ENCODE measurements around the gene GGT1. TPM values are rescaled to one million over a fixed set of nuclear protein-coding genes. Genes with fewer than 3 reads are reported as not detected.
A peak's percentile ranks its signal among the peaks of the same experiment; 100 is the strongest.

The GGT1 gene
- polyA plus RNA-seq, 1 experiment: 4.8 TPM

GRCh38 chr22:24584166-24584790, 18.7 kb upstream of the GGT1 start:
- H3K9me3 ChIP-seq (ENCODE audit: control insufficient read depth, insufficient read depth, low read length): no peaks in the 10 kb centered on the region
- no peak for DNase-seq (ENCODE audit: low read depth, low spot score)
- H3K27me3 ChIP-seq (ENCODE audit: control insufficient read depth, insufficient read depth, low read length): no peaks in the 10 kb centered on the region
- ChIA-PET CTCF (interaction anchor here (1.1 kb wide), 1 partner anchor 51 kb away, joined by 3 read pairs; no protein-coding TSS in a partner anchor), POLR2A (interaction anchor here (1.1 kb wide), 1 partner anchor 29 kb away, joined by 5 read pairs; the partner anchor contains the start of gene GUCD1)
- peak overlapping the region; percentile 52 for H3K27ac ChIP-seq (ENCODE audit: low read depth, low read length)
- no peak for TF ChIP-seq CTCF (IDR thresholded peaks at IDR 0.05; ENCODE audit: low read depth, low read length)
- H3K4me3 ChIP-seq (ENCODE audit: low read depth, low read length): no peak overlapping the region

DNA sequence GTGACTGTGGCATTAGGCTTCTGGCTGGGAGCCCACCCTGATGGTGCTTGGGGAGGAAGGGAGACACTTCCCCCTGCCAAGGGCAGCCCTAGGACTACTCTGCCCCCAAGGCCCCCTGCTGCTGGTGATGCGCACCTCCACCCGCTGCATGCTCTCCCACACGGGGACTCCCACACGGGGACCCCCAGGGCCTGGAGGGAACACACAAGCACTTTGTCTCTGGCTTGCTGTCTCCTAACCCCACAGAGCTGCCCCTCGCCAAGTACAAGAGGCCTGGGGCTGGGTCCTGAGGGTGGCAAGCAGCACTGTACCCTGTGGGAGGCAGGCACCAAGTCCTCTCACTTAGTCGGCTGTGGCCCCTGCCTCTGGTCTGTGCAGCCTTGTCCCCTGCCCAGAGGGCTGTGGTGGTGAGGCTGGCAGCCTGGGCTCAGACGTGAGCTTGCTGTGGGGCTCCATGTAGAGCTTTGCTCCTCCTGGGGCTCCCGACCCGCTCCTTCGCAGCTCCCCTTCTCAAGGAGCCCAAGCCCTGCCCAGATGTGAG, 18.1 kb upstream of the GGT1 start:
- Histone ChIP-seq H3K27ac (ENCODE audit: low read depth, low read length) (no peak overlapping the region), H3K4me3 (ENCODE audit: low read depth, low read length) (no peak overlapping the region), H3K27me3 (ENCODE audit: control insufficient read depth, insufficient read depth, low read length) (no peaks in the 10 kb centered on the region), H3K9me3 (ENCODE audit: control insufficient read depth, insufficient read depth, low read length) (no peaks in the 10 kb centered on the region)
- CTCF ChIA-PET: no interaction called here
- POLR2A ChIA-PET: no interaction called here
- no peak for DNase-seq (ENCODE audit: low read depth, low spot score)
- TF ChIP-seq CTCF (IDR thresholded peaks at IDR 0.05; ENCODE audit: low read depth, low read length): no peak

- no peak for TF ChIP-seq CTCF (IDR thresholded peaks at IDR 0.05; ENCODE audit: low read depth, low read length)
These were observed 17.5 kb upstream of the GGT1 start for GRCh38 chr22:24585461-24585860.

DNA sequence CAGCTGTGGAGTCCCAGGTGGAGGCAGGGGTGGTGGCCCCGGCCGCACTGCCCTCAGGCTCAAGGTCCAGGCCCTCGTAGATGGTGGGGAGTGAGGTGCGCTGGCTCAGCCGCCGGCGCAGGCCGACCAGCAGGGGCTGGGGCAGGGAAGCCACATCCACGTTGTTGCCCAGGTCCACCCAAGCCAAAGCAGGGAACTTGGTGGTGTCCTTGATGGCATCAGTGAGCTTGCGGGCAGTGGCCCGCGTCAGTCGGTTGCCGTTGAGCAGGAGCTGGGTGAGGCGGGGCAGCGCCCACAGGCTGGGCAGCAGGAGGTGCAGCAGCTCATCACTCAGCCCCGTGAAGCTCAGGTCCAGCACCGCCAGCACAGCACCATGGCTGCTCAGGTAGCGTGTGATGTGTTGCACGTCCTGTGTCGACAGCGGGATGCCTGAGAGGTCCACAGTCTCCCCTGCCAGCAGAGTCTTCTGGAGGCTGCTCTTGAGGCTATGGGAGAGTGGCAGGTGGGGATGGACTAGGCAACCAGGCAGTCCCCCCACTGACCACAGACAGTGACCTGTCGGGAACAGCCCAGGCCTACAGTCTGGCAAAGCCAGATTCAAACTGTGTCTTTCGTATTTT, 17.0 kb upstream of the GGT1 start:
- DNase-seq (ENCODE audit: low read depth, low spot score): no peak
- H3K27me3 ChIP-seq (ENCODE audit: control insufficient read depth, insufficient read depth, low read length): no peaks in the 10 kb centered on the region
- H3K9me3 ChIP-seq (ENCODE audit: control insufficient read depth, insufficient read depth, low read length): no peaks in the 10 kb centered on the region
- TF ChIP-seq CTCF (IDR thresholded peaks at IDR 0.05; ENCODE audit: low read depth, low read length): no peak
- no peak overlapping the region for H3K4me3 ChIP-seq (ENCODE audit: low read depth, low read length)
- ChIA-PET POLR2A (no interaction called here), CTCF (no interaction called here)
- no peak overlapping the region for H3K27ac ChIP-seq (ENCODE audit: low read depth, low read length)

More at GRCh38 chr22:24585461-24585860, 17.5 kb upstream of the GGT1 start:
- Histone ChIP-seq H3K27me3 (ENCODE audit: control insufficient read depth, insufficient read depth, low read length) (no peaks in the 10 kb centered on the region), H3K4me3 (ENCODE audit: low read depth, low read length) (no peak overlapping the region), H3K27ac (ENCODE audit: low read depth, low read length) (no peak overlapping the region), H3K9me3 (ENCODE audit: control insufficient read depth, insufficient read depth, low read length) (no peaks in the 10 kb centered on the region)
- CTCF ChIA-PET: no interaction called here
- POLR2A ChIA-PET: no interaction called here
- no peak for DNase-seq (ENCODE audit: low read depth, low spot score)

DNA sequence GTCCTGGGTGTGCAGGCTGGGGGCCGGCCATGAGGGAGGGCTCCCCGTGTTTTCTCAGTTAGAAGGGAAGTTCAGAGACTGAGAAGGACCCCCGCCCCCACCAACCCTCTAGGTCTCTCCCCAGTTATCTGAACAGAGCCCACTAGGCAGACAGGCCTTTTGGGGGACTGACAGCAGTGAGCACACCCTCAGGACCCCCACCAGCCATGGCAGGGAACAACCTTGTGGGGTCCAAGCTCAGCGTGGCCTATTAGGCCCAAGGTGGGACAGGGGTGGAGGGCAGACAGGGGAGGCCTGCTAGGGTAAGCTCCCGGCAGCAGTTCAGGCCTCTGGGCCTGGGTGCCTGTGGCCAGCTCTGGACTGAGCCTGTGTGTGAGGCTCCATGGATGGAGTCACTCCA, 15.7 kb upstream of the GGT1 start:
- POLR2A ChIA-PET: no interaction called here
- DNase-seq (ENCODE audit: low read depth, low spot score): no peak
- CTCF ChIA-PET: no interaction called here
- H3K4me3 ChIP-seq (ENCODE audit: low read depth, low read length): no peak overlapping the region
- H3K27me3 ChIP-seq (ENCODE audit: control insufficient read depth, insufficient read depth, low read length): no peaks in the 10 kb centered on the region
- TF ChIP-seq CTCF (IDR thresholded peaks at IDR 0.05; ENCODE audit: low read depth, low read length): no peak
- H3K27ac ChIP-seq (ENCODE audit: low read depth, low read length): no peak overlapping the region
- H3K9me3 ChIP-seq (ENCODE audit: control insufficient read depth, insufficient read depth, low read length): no peaks in the 10 kb centered on the region

Data from AG04450 (cell line).